ENCODE data around the gene TMEM185A.
"Not testable (repeated sequence)": the region's sequence is repeated elsewhere in the genome, so short reads cannot be mapped to it uniquely, and the experiment has no call there.

DNA sequence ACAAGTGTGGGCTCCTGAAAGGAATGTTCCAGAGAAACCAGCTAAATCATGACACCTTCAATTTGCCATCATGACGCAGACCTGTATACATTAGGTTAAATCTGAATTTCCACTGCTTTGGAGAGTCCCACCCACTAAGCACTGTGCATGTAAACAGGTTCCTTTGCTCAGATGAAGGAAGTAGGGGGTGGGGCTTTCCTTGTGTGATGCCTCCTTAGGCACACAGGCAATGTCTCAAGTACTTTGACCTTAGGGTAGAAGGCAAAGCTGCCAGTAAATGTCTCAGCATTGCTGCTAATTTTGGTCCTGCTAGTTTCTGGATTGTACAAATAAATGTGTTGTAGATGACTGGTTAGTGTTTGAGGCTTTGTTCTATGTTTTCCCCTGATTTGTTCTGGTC lies 84.6 kb downstream of the TMEM185A start:
- TF ChIP-seq EZH2phosphoT487 (IDR thresholded peaks at IDR 0.05; ENCODE audit: insufficient read depth, low read depth); EZH2 (IDR thresholded peaks at IDR 0.05; ENCODE audit: insufficient read depth, poor library complexity, severe bottlenecking): not testable (repeated sequence)

All from GM23248 (cell line).